Neural progenitor cell (in vitro differentiated cells): ENCODE results near the gene NEO1. TPM values are rescaled to one million over a fixed set of nuclear protein-coding genes. Genes with fewer than 3 reads are reported as not detected.

Experiments used
- DNase-seq: peaks from one replicate; pipeline ENCODE4 v3.0.0-alpha.2; 2016; ENCODE audit warnings: low spot score
- H2AFZ ChIP-seq: fragments of 200-600 bp; sonication (generic); replicated peaks from 2 replicates; pipeline ENCODE4 v1.6.1; 2016; ENCODE audit warnings: antibody characterized with exemption
- H3F3A ChIP-seq: fragments of 200-600 bp; sonication (generic); 2 replicates; pipeline ENCODE4 v1.6.1; 2016; ENCODE audit warnings: antibody characterized with exemption, low read depth
- H3K27ac ChIP-seq: fragments of 200-600 bp; sonication (generic); 2 replicates; pipeline ENCODE4 v1.5.1; 2016; ENCODE audit warnings: mild to moderate bottlenecking
- H3K27me3 ChIP-seq: fragments of 200-600 bp; sonication (generic); 2 replicates; pipeline ENCODE4 v1.6.1; 2016; ENCODE audit warnings: mild to moderate bottlenecking, moderate library complexity
- H3K36me3 ChIP-seq: fragments of 200-600 bp; sonication (generic); 2 replicates; pipeline ENCODE4 v1.5.1; 2016
- H3K4me1 ChIP-seq: fragments of 200-600 bp; sonication (generic); 2 replicates; pipeline ENCODE4 v1.6.1; 2016; ENCODE audit warnings: mixed run types
- H3K4me2 ChIP-seq: fragments of 200-600 bp; sonication (generic); 2 replicates; pipeline ENCODE4 v1.6.1; 2016
- H3K4me3 ChIP-seq: fragments of 200-600 bp; sonication (generic); 2 replicates; pipeline ENCODE4 v1.5.1; 2016
- H3K79me2 ChIP-seq: fragments of 200-600 bp; sonication (generic); 2 replicates; pipeline ENCODE4 v1.6.1; 2016; ENCODE audit warnings: low read depth
- H3K9ac ChIP-seq: fragments of 200-600 bp; sonication (generic); 2 replicates; pipeline ENCODE4 v1.6.1; 2016
- H3K9me3 ChIP-seq: fragments of 200-600 bp; sonication (generic); 2 replicates; pipeline ENCODE4 v1.5.1; 2016; ENCODE audit warnings: low read depth
- H4K20me1 ChIP-seq: fragments of 200-600 bp; sonication (generic); 2 replicates; pipeline ENCODE4 v1.6.1; 2016; ENCODE audit warnings: low read depth
- H3K27ac Mint-ChIP-seq: 3 replicates; pipeline ENCODE4 v1.8.0; 2021; ENCODE audit warnings: mixed read lengths
- H3K27me3 Mint-ChIP-seq: 2 replicates; pipeline ENCODE4 v1.8.0; 2022; ENCODE audit warnings: low read depth, mild to moderate bottlenecking, inconsistent platforms, moderate library complexity, mixed read lengths; ENCODE audit not compliant: insufficient read depth
- H3K36me3 Mint-ChIP-seq: 3 replicates; pipeline ENCODE4 v1.8.0; 2021; ENCODE audit warnings: mixed read lengths
- H3K4me1 Mint-ChIP-seq: 3 replicates; pipeline ENCODE4 v1.8.0; 2021; ENCODE audit warnings: mixed read lengths
- H3K4me3 Mint-ChIP-seq: 3 replicates; pipeline ENCODE4 v1.8.0; 2021; ENCODE audit warnings: mild to moderate bottlenecking, moderate library complexity, mixed read lengths
- H3K9me3 Mint-ChIP-seq: 3 replicates; pipeline ENCODE4 v1.8.0; 2020; ENCODE audit warnings: mixed read lengths
- CTCF ChIP-seq: fragments of 200-600 bp; sonication (generic); IDR thresholded peaks from 2 replicates; pipeline ENCODE4 v1.5.1; 2017; ENCODE audit warnings: antibody characterized with exemption, mild to moderate bottlenecking
- EZH2 ChIP-seq: fragments of 200-600 bp; sonication (generic); IDR thresholded peaks from 2 replicates; pipeline ENCODE4 v1.6.1; 2017; ENCODE audit warnings: antibody characterized with exemption, mild to moderate bottlenecking, moderate library complexity
- EZH2phosphoT487 ChIP-seq: fragments of 200-600 bp; sonication (generic); IDR thresholded peaks from 2 replicates; pipeline ENCODE4 v1.6.1; 2017; ENCODE audit warnings: antibody characterized with exemption
- total RNA-seq: library from RNA; depleted of rRNA; stranded (reverse); fragments of >200 nt; gene quantifications from 2 replicates; pipeline ENCODE4 v1.2.3, GENCODE V29; 2015; ENCODE audit warnings: low replicate concordance

Gene NEO1
- total RNA-seq, 1 donor from 2014 or later = 77.9 TPM

- Histone ChIP-seq H3K4me2 (no peak overlapping the region), H3K4me3 (no peak overlapping the region), H3F3A (no peaks in the 10 kb centered on the region), H3K36me3 (no peaks in the 10 kb centered on the region), H4K20me1 (no peaks in the 10 kb centered on the region), H3K4me1 (no peaks in the 10 kb centered on the region), H3K9me3 (no peaks in the 10 kb centered on the region), H2AFZ (no peak overlapping the region), H3K27me3 (no peaks in the 10 kb centered on the region), H3K27ac (no peak overlapping the region), H3K79me2 (no peaks in the 10 kb centered on the region), H3K9ac (no peak overlapping the region)
- no peak for DNase-seq
- Mint-ChIP-seq H3K27ac (no peak overlapping the region), H3K4me3 (no peak overlapping the region), H3K9me3 (no peaks in the 10 kb centered on the region), H3K27me3 (peaks cover 9% of the 10 kb centered on the region), H3K4me1 (peaks cover 18% of the 10 kb centered on the region), H3K36me3 (no peaks in the 10 kb centered on the region)
- TF ChIP-seq EZH2phosphoT487 = no peak
- TF ChIP-seq CTCF = no peak
- no peak for TF ChIP-seq EZH2
Measured at GRCh38 chr15:73034221-73034620, 18.0 kb upstream of the NEO1 start.

GRCh38 chr15:73035221-73035620 lies 17.0 kb upstream of the NEO1 start:
- no peak overlapping the region for H3K27ac ChIP-seq
- H3K36me3 ChIP-seq = no peaks in the 10 kb centered on the region
- peaks cover 9% of the 10 kb centered on the region for H3K27me3 Mint-ChIP-seq
- no peak overlapping the region for H3K27ac Mint-ChIP-seq
- H3K4me2 ChIP-seq = no peak overlapping the region
- H3K4me3 ChIP-seq = no peak overlapping the region
- no peak for DNase-seq
- H2AFZ ChIP-seq = no peak overlapping the region
- no peaks in the 10 kb centered on the region for H4K20me1 ChIP-seq
- H3K4me1 Mint-ChIP-seq = peaks cover 14% of the 10 kb centered on the region
- H3F3A ChIP-seq = no peaks in the 10 kb centered on the region
- no peaks in the 10 kb centered on the region for H3K79me2 ChIP-seq
- no peak overlapping the region for H3K4me3 Mint-ChIP-seq
- TF ChIP-seq CTCF = no peak
- TF ChIP-seq EZH2 = no peak
- no peak for TF ChIP-seq EZH2phosphoT487
- H3K27me3 ChIP-seq = no peaks in the 10 kb centered on the region
- no peak overlapping the region for H3K9ac ChIP-seq
- H3K9me3 Mint-ChIP-seq = no peaks in the 10 kb centered on the region
- no peaks in the 10 kb centered on the region for H3K36me3 Mint-ChIP-seq
- no peaks in the 10 kb centered on the region for H3K9me3 ChIP-seq
- no peaks in the 10 kb centered on the region for H3K4me1 ChIP-seq

- no peak overlapping the region for H2AFZ ChIP-seq
Measured at GRCh38 chr15:73038220-73038619, 14.0 kb upstream of the NEO1 start.

More at GRCh38 chr15:73038220-73038619, 14.0 kb upstream of the NEO1 start:
- Mint-ChIP-seq H3K4me3 (no peak overlapping the region), H3K9me3 (no peaks in the 10 kb centered on the region), H3K27me3 (peaks cover 7% of the 10 kb centered on the region), H3K27ac (no peak overlapping the region), H3K4me1 (peaks cover 14% of the 10 kb centered on the region), H3K36me3 (no peaks in the 10 kb centered on the region)
- TF ChIP-seq CTCF (no peak), EZH2phosphoT487 (no peak), EZH2 (no peak)
- Histone ChIP-seq H3K27ac (no peak overlapping the region), H3F3A (no peaks in the 10 kb centered on the region), H4K20me1 (no peaks in the 10 kb centered on the region), H3K79me2 (no peaks in the 10 kb centered on the region), H3K4me2 (no peak overlapping the region), H3K4me1 (no peaks in the 10 kb centered on the region), H3K36me3 (no peaks in the 10 kb centered on the region), H3K4me3 (no peak overlapping the region), H3K27me3 (no peaks in the 10 kb centered on the region), H3K9me3 (no peaks in the 10 kb centered on the region), H3K9ac (no peak overlapping the region)
- DNase-seq = no peak
